ENCODE results near the gene RPGRIP1. TPM values are rescaled to one million over a fixed set of nuclear protein-coding genes. Genes with fewer than 3 reads are reported as not detected.

Gene RPGRIP1
- total RNA-seq: under 1 TPM; 0.08 to 0.22 TPM

GRCh38 chr14:21279783-21280182, at the start of gene RPGRIP1:
Gene RPGRIP1 (plus strand): TSS chr14:21280083. CDS start chr14:21287977, 7,894 bp downstream.
- Mint-ChIP-seq H3K9me3 (no peaks in the 10 kb centered on the region), H3K4me3 (no peak within 1 kb of the TSS), H3K27me3 (no peaks in the 10 kb centered on the region), H3K27ac (no peak within 1 kb of the TSS), H3K4me1 (no peaks in the 10 kb centered on the region), H3K36me3 (no peaks in the 10 kb centered on the region)
- no peak for DNase-seq

DNA sequence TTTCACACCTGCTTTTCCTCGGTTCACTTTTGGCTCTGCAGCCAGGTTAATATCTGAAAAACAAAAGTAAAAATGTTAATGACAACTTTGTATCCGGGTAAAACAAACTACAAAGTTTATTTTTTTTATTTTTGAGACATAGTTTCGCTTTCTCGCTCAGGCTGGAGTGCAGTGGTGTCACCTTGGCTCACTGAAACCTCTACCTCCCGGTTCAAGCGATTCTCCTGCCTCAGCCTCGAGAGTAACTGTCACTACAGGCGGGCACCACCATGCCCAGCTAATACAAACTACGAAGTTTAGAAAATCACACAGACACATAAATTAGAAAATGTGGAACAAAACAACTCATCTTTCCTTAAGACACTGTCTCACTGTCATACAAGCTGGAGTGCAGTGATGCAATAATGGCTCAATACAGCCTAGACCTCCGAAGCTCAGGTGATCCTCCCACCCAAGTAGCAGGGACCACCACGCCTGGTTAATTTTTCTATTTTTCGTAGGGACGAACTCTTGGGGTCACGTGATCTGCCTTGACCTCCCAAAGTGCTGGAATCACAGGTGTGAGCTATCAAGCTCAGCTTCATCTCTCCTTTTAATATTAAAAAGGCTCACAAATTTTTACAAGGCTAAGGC, 48.7 kb upstream of the RPGRIP1 start:
- Mint-ChIP-seq H3K27me3 (no peaks in the 10 kb centered on the region), H3K36me3 (peaks cover 69% of the 10 kb centered on the region), H3K4me3 (peak overlapping the region; percentile 29), H3K27ac (peak overlapping the region; percentile 84), H3K9me3 (no peaks in the 10 kb centered on the region), H3K4me1 (peaks cover 71% of the 10 kb centered on the region)
- no peak for DNase-seq

DNA sequence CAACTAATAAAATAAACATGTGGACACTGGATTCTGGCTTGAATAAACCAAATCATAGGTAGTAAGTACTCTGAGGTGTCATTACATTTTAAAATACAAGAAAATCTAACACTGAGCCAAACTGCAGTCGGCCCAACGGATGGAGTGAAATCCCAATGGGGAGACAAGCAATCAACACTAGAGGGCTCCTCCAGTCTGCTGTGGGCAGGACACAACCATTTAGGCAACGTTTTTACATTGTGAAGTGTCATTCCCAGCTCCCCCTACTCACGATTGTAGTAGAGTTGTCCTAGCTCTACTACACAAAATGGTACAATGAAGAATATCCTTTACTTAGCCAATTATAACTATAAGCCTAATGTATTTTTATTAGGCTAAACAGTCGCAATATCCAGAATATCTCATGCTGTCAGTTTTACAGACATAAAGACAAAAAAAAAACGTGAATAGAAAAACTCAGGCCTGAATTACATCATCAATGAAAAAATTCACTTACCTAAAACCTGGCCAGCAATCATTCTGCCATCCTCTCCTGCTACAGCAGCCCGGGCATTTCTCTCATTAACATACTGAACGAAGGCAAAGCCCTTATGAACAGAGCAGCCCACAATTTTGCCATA, 46.3 kb upstream of the RPGRIP1 start:
- Mint-ChIP-seq H3K36me3 (peaks cover 51% of the 10 kb centered on the region), H3K4me1 (peaks cover 78% of the 10 kb centered on the region), H3K4me3 (no peak overlapping the region), H3K27me3 (no peaks in the 10 kb centered on the region), H3K9me3 (no peaks in the 10 kb centered on the region), H3K27ac (peak overlapping the region; percentile 32)
- no peak for DNase-seq

- H3K4me1 Mint-ChIP-seq: peaks cover 83% of the 10 kb centered on the region
- no peaks in the 10 kb centered on the region for H3K27me3 Mint-ChIP-seq
- H3K27ac Mint-ChIP-seq: peak overlapping the region; percentile 32
- H3K4me3 Mint-ChIP-seq: peak overlapping the region; percentile 3
- no peak for DNase-seq
- H3K9me3 Mint-ChIP-seq: no peaks in the 10 kb centered on the region
- H3K36me3 Mint-ChIP-seq: peaks cover 56% of the 10 kb centered on the region
Observed at GRCh38 chr14:21234112-21234511, 45.8 kb upstream of the RPGRIP1 start.

DNA sequence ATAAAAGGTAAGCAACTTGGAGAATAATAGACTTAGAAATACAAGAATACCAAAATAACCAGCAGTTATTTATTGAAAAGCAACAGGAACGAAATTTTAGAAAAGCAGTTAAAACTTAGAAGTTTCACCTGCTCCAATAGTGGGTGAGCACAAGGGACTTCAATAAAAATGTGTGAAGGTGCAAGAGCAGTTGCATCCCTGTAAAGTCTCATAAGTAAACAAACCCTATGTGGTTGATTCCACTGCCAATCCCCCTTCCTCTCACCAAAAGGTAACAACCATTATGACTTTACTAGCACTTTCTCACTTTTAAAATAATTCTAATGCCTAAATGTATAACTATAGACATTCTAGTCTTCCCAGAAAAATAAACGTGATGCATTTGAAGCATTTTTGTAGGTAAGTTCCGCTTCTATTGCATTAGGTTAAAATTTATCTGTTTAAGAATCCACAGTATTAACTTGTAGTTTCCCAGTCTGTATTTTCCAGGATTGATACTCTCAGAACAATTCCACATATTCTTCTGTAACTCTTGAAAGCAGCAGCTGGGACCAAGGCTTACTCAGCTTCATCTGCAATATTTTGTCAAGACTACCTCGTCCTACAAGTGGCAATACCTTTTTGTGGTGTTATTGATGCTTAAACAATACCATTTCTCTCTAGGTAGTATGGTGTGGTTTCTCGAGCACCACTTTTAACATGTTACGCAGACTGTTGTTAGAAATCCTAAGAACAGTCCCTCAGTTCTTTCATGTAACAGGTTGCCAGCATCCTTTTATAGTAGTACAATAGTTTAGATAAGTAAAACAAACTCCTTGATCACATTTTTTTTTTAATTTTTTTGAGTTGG, 42.7 kb upstream of the RPGRIP1 start:
- H3K36me3 Mint-ChIP-seq: peaks cover 43% of the 10 kb centered on the region

GRCh38 chr14:21238823-21239518, 40.9 kb upstream of the RPGRIP1 start:
- peak overlapping the region; percentile 58 for H3K27ac Mint-ChIP-seq
- no peaks in the 10 kb centered on the region for H3K9me3 Mint-ChIP-seq
- no peak overlapping the region for H3K4me3 Mint-ChIP-seq
- H3K36me3 Mint-ChIP-seq: peaks cover 42% of the 10 kb centered on the region
- DNase-seq: no peak
- peaks cover 75% of the 10 kb centered on the region for H3K4me1 Mint-ChIP-seq
- no peaks in the 10 kb centered on the region for H3K27me3 Mint-ChIP-seq

More for the DNA sequence above, 42.7 kb upstream of the RPGRIP1 start:
- Mint-ChIP-seq H3K27me3 (no peaks in the 10 kb centered on the region), H3K27ac (peak overlapping the region; percentile 48), H3K4me1 (peaks cover 76% of the 10 kb centered on the region), H3K4me3 (no peak overlapping the region), H3K9me3 (no peaks in the 10 kb centered on the region)
- no peak for DNase-seq

GRCh38 chr14:21240417-21240816, 39.5 kb upstream of the RPGRIP1 start:
- Mint-ChIP-seq H3K9me3 (no peaks in the 10 kb centered on the region), H3K4me1 (peaks cover 71% of the 10 kb centered on the region)

DNA sequence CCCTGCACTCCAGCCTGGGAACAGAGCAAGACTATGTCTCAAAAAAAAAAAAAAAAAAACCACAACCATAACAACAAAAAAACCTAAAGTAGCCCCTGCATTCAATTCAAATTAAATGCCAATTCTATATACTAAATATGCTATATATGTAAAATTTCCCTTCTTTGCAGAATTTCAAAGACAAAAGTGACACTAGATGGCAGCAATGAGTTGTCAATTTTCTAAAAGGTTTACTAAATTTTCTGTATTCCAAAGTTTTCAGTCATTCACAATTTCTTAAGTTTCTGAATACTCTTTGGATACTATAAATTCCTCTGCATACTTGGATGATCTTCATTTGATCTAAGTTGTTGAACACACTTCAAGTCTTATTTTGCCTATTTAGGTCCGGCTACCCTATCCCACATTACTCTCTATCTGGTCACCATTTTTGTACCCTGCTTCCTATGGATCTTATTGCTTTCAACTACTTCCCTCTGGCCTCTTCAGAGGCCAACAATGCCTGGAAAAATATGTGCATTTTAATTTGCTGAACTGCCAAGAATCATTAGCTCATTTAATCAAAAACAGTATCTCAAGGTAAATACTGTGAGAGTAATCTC, 38.6 kb upstream of the RPGRIP1 start:
- peak overlapping the region; percentile 5 for H3K27ac Mint-ChIP-seq
- H3K27me3 Mint-ChIP-seq: no peaks in the 10 kb centered on the region
- H3K36me3 Mint-ChIP-seq: peaks cover 43% of the 10 kb centered on the region
- H3K4me3 Mint-ChIP-seq: no peak overlapping the region
- DNase-seq: no peak
- peaks cover 67% of the 10 kb centered on the region for H3K4me1 Mint-ChIP-seq
- H3K9me3 Mint-ChIP-seq: no peaks in the 10 kb centered on the region

More at GRCh38 chr14:21240417-21240816, 39.5 kb upstream of the RPGRIP1 start:
- Mint-ChIP-seq H3K27ac (peak overlapping the region; percentile 65), H3K36me3 (peaks cover 40% of the 10 kb centered on the region), H3K27me3 (no peaks in the 10 kb centered on the region), H3K4me3 (no peak overlapping the region)
- no peak for DNase-seq

- no peak for DNase-seq
- Mint-ChIP-seq H3K4me3 (peak overlapping the region; percentile 2), H3K36me3 (peaks cover 59% of the 10 kb centered on the region), H3K27me3 (no peaks in the 10 kb centered on the region), H3K27ac (peak overlapping the region; percentile 62), H3K4me1 (peaks cover 60% of the 10 kb centered on the region), H3K9me3 (no peaks in the 10 kb centered on the region)
Observed at GRCh38 chr14:21244544-21244943, 35.3 kb upstream of the RPGRIP1 start.

DNA sequence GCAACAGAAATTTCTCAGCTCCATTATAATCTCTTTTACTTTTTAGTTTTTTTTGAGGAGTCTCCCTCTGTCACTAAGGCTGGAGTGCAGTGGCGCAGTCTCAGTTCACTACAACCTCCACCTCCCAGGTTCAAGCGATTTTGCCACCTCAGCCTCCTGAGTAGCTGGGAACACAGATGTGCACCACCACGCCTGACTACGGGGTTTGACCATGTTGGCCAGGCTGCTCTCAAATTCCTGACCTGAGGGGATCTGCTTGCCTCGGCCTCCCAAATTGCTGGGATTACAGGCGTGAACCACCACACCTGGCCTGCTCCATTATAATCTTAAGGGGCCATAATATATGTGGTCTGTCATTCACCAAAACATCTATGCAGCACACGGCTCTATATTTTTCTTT, 34.1 kb upstream of the RPGRIP1 start:
- H3K9me3 Mint-ChIP-seq: peaks cover 3% of the 10 kb centered on the region
- no peak for DNase-seq
- H3K27me3 Mint-ChIP-seq: no peaks in the 10 kb centered on the region
- no peak overlapping the region for H3K4me3 Mint-ChIP-seq
- peak overlapping the region; percentile 68 for H3K27ac Mint-ChIP-seq
- peaks cover 63% of the 10 kb centered on the region for H3K4me1 Mint-ChIP-seq
- peaks cover 69% of the 10 kb centered on the region for H3K36me3 Mint-ChIP-seq

GRCh38 chr14:21248338-21248737, 31.5 kb upstream of the RPGRIP1 start:
- Mint-ChIP-seq H3K27ac (peak overlapping the region; percentile 20), H3K4me1 (peaks cover 59% of the 10 kb centered on the region), H3K9me3 (peaks cover 3% of the 10 kb centered on the region), H3K27me3 (no peaks in the 10 kb centered on the region), H3K4me3 (no peak overlapping the region), H3K36me3 (peaks cover 75% of the 10 kb centered on the region)
- DNase-seq: no peak

GRCh38 chr14:21248739-21249411, 31.0 kb upstream of the RPGRIP1 start:
- peaks cover 61% of the 10 kb centered on the region for H3K4me1 Mint-ChIP-seq
- DNase-seq: no peak
- no peak overlapping the region for H3K4me3 Mint-ChIP-seq
- H3K36me3 Mint-ChIP-seq: peaks cover 75% of the 10 kb centered on the region
- H3K9me3 Mint-ChIP-seq: peaks cover 3% of the 10 kb centered on the region
- H3K27ac Mint-ChIP-seq: no peak overlapping the region
- no peaks in the 10 kb centered on the region for H3K27me3 Mint-ChIP-seq

GRCh38 chr14:21251215-21251614, 28.7 kb upstream of the RPGRIP1 start:
- H3K4me3 Mint-ChIP-seq: no peak overlapping the region
- peaks cover 77% of the 10 kb centered on the region for H3K36me3 Mint-ChIP-seq
- H3K27me3 Mint-ChIP-seq: no peaks in the 10 kb centered on the region
- peak overlapping the region; percentile 20 for H3K27ac Mint-ChIP-seq
- peaks cover 3% of the 10 kb centered on the region for H3K9me3 Mint-ChIP-seq
- peaks cover 60% of the 10 kb centered on the region for H3K4me1 Mint-ChIP-seq
- no peak for DNase-seq

DNA sequence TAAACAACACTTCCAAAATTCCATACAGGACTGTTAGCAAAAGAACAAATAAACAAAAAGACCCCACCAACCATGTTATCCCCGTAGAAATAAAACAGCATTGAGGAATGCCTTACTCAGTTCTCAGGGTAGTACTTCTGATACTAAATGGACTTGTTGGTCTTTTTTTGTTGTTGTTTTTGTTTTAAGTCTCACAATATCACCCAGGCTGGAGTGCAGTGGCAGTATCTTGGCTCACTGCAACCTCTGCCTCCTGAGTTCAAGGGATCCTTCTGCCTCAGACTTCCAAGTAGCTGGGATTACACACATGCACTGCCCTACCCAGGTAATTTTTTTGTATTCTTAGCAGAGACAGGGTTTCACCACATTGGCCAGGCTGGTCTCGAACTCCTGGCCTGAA, 27.7 kb upstream of the RPGRIP1 start:
- Mint-ChIP-seq H3K9me3 (peaks cover 3% of the 10 kb centered on the region), H3K4me3 (no peak overlapping the region), H3K4me1 (peaks cover 61% of the 10 kb centered on the region), H3K27ac (peak overlapping the region; percentile 48), H3K27me3 (no peaks in the 10 kb centered on the region), H3K36me3 (peaks cover 75% of the 10 kb centered on the region)
- DNase-seq: no peak
